HepG2 (cell line): ENCODE data around the gene HSD17B2.

Experiments
- CTCF ChIP-seq: sonication (generic); formaldehyde crosslinking; IDR thresholded peaks from 2 replicates; pipeline ENCODE4 v1.5.0; 2020; ENCODE audit warnings: mild to moderate bottlenecking, missing genetic modification reagents, moderate library complexity
- FOSL2 ChIP-seq: sonication (generic); formaldehyde crosslinking; IDR thresholded peaks from 2 replicates; pipeline ENCODE4 v1.4.0; 2020; ENCODE audit warnings: missing genetic modification reagents
- FOXM1 ChIP-seq: sonication (generic); formaldehyde crosslinking; IDR thresholded peaks from 2 replicates; pipeline ENCODE4 v1.5.0; 2020; ENCODE audit warnings: missing genetic modification reagents
- MAX ChIP-seq: IDR thresholded peaks from 2 replicates; pipeline ENCODE4 v1.6.1; 2012; ENCODE audit warnings: inconsistent platforms
- POLR2AphosphoS5 ChIP-seq: IDR thresholded peaks from 2 replicates; pipeline ENCODE4 v1.6.1; 2012; ENCODE audit warnings: low read depth, low read length
- RBM39 ChIP-seq: fragments of 200-400 bp; formaldehyde crosslinking; IDR thresholded peaks from one replicate; pipeline ENCODE4 v1.6.1; 2018; ENCODE audit warnings: antibody characterized with exemption, mild to moderate bottlenecking, low read depth, low read length; ENCODE audit not compliant: poor library complexity, severe bottlenecking
- SIN3A ChIP-seq: IDR thresholded peaks from 2 replicates; pipeline ENCODE4 v1.6.1; 2011; ENCODE audit warnings: low read depth, mild to moderate bottlenecking, control low read depth, low read length, borderline replicate concordance
- TCF7 ChIP-seq: sonication (generic); IDR thresholded peaks from 2 replicates; pipeline ENCODE4 v1.6.1; 2016; ENCODE audit warnings: antibody characterized with exemption, low read depth
- ZHX1 ChIP-seq: sonication (generic); formaldehyde crosslinking; IDR thresholded peaks from 2 replicates; pipeline ENCODE4 v1.8.1; 2022; ENCODE audit warnings: low read depth, mild to moderate bottlenecking, missing genetic modification reagents
- ZNF260 ChIP-seq: sonication (generic); formaldehyde crosslinking; IDR thresholded peaks from 2 replicates; pipeline ENCODE4 v1.4.0; 2020; ENCODE audit warnings: missing genetic modification reagents, low read depth, mild to moderate bottlenecking, borderline replicate concordance
- ZNF543 ChIP-seq: sonication (generic); formaldehyde crosslinking; IDR thresholded peaks from 2 replicates; pipeline ENCODE4 v1.4.0; 2020; ENCODE audit warnings: mild to moderate bottlenecking, missing genetic modification reagents
- TF ChIP-seq, protein P1 (sequence below): IDR thresholded peaks from 2 replicates; pipeline ENCODE4 v1.6.1; 2016; ENCODE audit warnings: low read depth, control low read depth

DNA sequence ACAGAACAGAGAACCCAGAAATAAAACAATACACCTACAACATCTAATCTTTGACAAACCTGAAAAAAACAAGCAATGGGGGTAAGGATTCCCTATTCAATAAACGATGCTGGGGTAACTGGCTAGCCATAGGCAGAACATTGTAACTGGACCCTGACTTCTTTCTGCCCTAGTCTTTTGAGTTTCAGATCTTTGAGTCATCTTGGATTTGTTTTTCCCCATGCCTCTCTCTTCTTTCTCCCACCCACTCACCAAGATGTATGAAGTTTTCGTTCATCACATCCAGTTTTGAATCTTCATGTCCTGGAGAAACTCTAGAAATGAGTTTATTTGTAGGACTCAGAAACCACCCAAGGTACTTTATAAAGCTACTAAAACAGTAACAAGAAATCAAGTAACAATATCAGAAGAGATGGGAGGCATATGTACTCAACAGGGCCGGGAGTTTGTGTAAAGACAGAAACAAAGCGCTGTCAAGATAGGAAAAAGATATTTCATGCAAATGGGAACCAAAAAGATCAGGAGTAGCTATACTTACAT lies 39.0 kb downstream of the HSD17B2 start:
- no peak for TF ChIP-seq POLR2AphosphoS5
- no peak for TF ChIP-seq RBM39
- TF ChIP-seq CTCF (CRISPR knock-in tag) = no peak
- TF ChIP-seq, protein P1, sequence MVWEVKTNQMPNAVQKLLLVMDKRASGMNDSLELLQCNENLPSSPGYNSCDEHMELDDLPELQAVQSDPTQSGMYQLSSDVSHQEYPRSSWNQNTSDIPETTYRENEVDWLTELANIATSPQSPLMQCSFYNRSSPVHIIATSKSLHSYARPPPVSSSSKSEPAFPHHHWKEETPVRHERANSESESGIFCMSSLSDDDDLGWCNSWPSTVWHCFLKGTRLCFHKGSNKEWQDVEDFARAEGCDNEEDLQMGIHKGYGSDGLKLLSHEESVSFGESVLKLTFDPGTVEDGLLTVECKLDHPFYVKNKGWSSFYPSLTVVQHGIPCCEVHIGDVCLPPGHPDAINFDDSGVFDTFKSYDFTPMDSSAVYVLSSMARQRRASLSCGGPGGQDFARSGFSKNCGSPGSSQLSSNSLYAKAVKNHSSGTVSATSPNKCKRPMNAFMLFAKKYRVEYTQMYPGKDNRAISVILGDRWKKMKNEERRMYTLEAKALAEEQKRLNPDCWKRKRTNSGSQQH = no peak
- no peak for TF ChIP-seq FOSL2
- no peak for TF ChIP-seq SIN3A
- TF ChIP-seq ZHX1 = no peak
- no peak for TF ChIP-seq ZNF260 (CRISPR knock-in tag)
- TF ChIP-seq FOXM1 (CRISPR knock-in tag) = no peak
- TF ChIP-seq MAX = no peak
- no peak for TF ChIP-seq TCF7
- no peak for TF ChIP-seq ZNF543 (CRISPR knock-in tag)
